ENCODE data around the gene PADI4.

PADI4 gene

DNA sequence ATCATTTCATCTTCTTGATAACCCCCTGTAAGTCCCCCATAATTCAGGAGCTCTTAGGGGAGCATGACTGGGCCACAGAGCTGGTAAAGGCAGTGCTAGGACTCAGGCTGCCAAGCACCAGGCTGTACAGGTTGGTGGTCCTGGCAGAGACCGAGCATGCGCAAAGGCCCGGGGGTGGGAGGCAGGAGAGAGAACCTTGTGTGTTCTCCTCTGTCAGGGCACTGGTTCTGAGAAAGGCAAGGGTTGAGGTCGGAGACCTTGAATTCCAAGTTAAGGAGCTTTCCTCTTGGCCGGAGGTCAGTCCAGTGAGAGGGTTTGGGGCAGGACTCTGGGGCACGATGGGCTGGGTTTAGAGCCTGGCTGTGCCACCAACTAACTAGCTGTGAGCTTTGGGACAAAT is 35.9 kb upstream of the PADI4 start:
- no peaks in the 10 kb centered on the region for H4K20me1 ChIP-seq
- H3K27me3 ChIP-seq: no peaks in the 10 kb centered on the region
- TF ChIP-seq Cebpa-rat (IDR thresholded peaks at IDR 0.05): no peak
- H3K9ac ChIP-seq: no peak overlapping the region
- no peak overlapping the region for H3K4me2 ChIP-seq
- H3K4me1 ChIP-seq: no peaks in the 10 kb centered on the region
- no peaks in the 10 kb centered on the region for H3K36me3 ChIP-seq
- no peaks in the 10 kb centered on the region for H3K9me3 ChIP-seq
- H3K27ac ChIP-seq: no peak overlapping the region
- no peak overlapping the region for H3K4me3 ChIP-seq

GRCh38 chr1:17272646-17273045 is 35.4 kb upstream of the PADI4 start:
- Histone ChIP-seq H3K9ac (no peak overlapping the region), H3K27me3 (no peaks in the 10 kb centered on the region), H3K36me3 (no peaks in the 10 kb centered on the region), H3K4me1 (no peaks in the 10 kb centered on the region), H3K4me2 (no peak overlapping the region), H3K9me3 (no peaks in the 10 kb centered on the region), H4K20me1 (no peaks in the 10 kb centered on the region), H3K27ac (no peak overlapping the region), H3K4me3 (no peak overlapping the region)
- TF ChIP-seq Cebpa-rat (IDR thresholded peaks at IDR 0.05): no peak

DNA sequence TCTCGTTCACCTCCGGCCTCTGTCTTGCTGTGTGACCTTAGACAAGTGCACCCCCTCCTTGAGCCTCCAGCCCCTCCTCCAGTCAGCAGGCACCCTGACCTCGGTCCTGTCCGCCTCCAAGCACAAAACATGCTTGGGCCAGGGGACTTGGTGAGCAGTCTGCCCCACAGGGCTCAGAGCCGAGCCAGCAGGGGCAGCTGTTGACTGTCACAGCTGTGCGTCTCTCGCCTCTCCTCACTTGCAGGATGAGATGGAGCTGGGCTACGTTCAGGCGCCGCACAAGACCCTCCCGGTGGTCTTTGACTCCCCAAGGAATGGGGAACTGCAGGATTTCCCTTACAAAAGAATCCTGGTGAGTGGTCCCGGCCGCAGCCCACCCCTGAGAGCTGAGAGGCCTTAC is 34.9 kb upstream of the PADI4 start:
- H3K27ac ChIP-seq: no peak overlapping the region
- H3K4me2 ChIP-seq: no peak overlapping the region
- TF ChIP-seq Cebpa-rat (IDR thresholded peaks at IDR 0.05): no peak
- no peak overlapping the region for H3K4me3 ChIP-seq
- no peaks in the 10 kb centered on the region for H3K27me3 ChIP-seq
- H3K36me3 ChIP-seq: no peaks in the 10 kb centered on the region
- no peaks in the 10 kb centered on the region for H4K20me1 ChIP-seq
- no peaks in the 10 kb centered on the region for H3K9me3 ChIP-seq
- no peaks in the 10 kb centered on the region for H3K4me1 ChIP-seq
- H3K9ac ChIP-seq: no peak overlapping the region

DNA sequence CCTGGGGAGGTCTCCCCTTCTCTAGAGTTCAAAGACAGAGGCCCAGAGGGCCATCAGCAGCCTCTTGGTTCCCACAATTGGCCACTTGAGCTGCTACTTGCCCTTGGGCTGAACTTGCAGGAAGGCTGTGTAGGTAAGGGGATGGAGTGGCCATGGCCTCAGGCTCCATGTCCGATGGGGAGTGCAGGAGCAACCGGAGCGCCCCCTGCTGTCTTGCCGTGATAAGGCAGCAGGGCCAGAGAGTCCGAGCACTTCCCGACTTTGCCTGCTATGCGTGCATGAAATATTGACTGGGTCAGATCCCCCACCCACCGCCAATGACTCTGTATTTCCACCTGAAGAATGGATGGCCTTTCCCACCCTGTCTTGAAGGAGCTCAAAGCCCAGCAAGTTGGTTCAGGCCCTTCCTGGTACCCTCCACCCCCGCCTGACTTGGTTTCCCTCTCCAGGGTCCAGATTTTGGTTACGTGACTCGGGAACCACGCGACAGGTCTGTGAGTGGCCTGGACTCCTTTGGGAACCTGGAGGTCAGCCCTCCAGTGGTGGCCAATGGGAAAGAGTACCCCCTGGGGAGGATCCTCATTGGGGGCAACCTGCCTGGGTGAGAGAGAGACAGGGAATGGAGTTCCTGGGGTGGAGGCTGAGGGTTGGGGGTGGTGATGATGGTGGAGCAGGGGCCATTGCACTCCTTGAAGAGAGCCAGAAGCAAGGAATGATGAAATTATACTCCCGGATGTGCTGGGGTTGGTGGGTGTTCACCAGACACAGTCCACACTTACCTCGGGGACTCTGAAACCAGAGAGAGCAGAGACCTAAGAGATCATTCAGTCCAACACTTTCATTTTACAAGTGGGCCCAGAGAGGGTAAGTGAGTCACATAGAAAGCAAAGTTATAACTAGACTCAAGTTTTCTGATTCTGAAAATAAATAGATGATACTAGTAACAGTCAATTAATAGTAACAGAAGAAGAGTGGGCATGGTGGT is 33.5 kb upstream of the PADI4 start:
- Histone ChIP-seq H3K27me3 (no peaks in the 10 kb centered on the region), H3K36me3 (no peaks in the 10 kb centered on the region), H3K9ac (no peak overlapping the region), H3K4me3 (no peak overlapping the region), H3K4me2 (no peak overlapping the region), H3K27ac (no peak overlapping the region), H3K9me3 (no peaks in the 10 kb centered on the region), H3K4me1 (no peaks in the 10 kb centered on the region), H4K20me1 (no peaks in the 10 kb centered on the region)
- no peak for TF ChIP-seq Cebpa-rat (IDR thresholded peaks at IDR 0.05)

DNA sequence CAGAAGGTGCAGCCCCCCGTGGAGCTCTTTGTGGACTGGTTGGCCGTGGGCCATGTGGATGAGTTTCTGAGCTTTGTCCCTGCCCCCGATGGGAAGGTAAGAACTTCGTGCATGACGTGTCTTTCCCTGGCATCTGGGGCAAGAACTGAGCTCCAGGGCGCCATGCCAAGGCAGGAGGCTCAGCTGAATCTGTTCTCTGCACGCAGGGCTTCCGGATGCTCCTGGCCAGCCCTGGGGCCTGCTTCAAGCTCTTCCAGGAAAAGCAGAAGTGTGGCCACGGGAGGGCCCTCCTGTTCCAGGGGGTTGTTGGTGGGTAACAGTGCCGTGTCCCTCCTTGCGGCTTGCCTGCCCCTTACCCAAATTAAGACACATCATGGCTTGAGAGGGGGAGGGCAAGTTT is 31.4 kb upstream of the PADI4 start:
- H3K36me3 ChIP-seq: no peaks in the 10 kb centered on the region

GRCh38 chr1:17277511-17278159 is 30.4 kb upstream of the PADI4 start:
- Histone ChIP-seq H3K36me3 (no peaks in the 10 kb centered on the region), H3K4me2 (no peak overlapping the region), H3K27me3 (no peaks in the 10 kb centered on the region), H4K20me1 (no peaks in the 10 kb centered on the region), H3K4me3 (no peak overlapping the region), H3K9ac (no peak overlapping the region), H3K4me1 (peaks cover 11% of the 10 kb centered on the region; the same call in 1 of the 2 replicates), H3K9me3 (no peaks in the 10 kb centered on the region), H3K27ac (no peak overlapping the region)
- no peak for TF ChIP-seq Cebpa-rat (IDR thresholded peaks at IDR 0.05)

More for the DNA sequence above, 31.4 kb upstream of the PADI4 start:
- Histone ChIP-seq H3K9ac (no peak overlapping the region), H3K27me3 (no peaks in the 10 kb centered on the region), H3K27ac (no peak overlapping the region), H3K4me1 (peaks cover 4% of the 10 kb centered on the region; the same call in 1 of the 2 replicates), H3K4me2 (no peak overlapping the region), H3K4me3 (no peak overlapping the region), H4K20me1 (no peaks in the 10 kb centered on the region), H3K9me3 (no peaks in the 10 kb centered on the region)
- TF ChIP-seq Cebpa-rat (IDR thresholded peaks at IDR 0.05): no peak

GRCh38 chr1:17278996-17279830 is 28.8 kb upstream of the PADI4 start:
- no peak overlapping the region for H3K9ac ChIP-seq
- H3K9me3 ChIP-seq: no peaks in the 10 kb centered on the region
- no peaks in the 10 kb centered on the region for H4K20me1 ChIP-seq
- H3K27me3 ChIP-seq: no peaks in the 10 kb centered on the region
- no peak overlapping the region for H3K4me3 ChIP-seq
- no peak for TF ChIP-seq Cebpa-rat (IDR thresholded peaks at IDR 0.05)
- no peaks in the 10 kb centered on the region for H3K36me3 ChIP-seq
- H3K27ac ChIP-seq: no peak overlapping the region
- H3K4me2 ChIP-seq: no peak overlapping the region
- H3K4me1 ChIP-seq: peaks cover 11% of the 10 kb centered on the region; the same call in 1 of the 2 replicates

GRCh38 chr1:17280436-17280835 is 27.6 kb upstream of the PADI4 start:
- Histone ChIP-seq H3K4me3 (no peak overlapping the region), H3K9me3 (no peaks in the 10 kb centered on the region), H3K27ac (no peak overlapping the region), H3K4me1 (peaks cover 11% of the 10 kb centered on the region; the same call in 1 of the 2 replicates), H3K27me3 (no peaks in the 10 kb centered on the region), H3K36me3 (no peaks in the 10 kb centered on the region), H4K20me1 (no peaks in the 10 kb centered on the region), H3K9ac (no peak overlapping the region), H3K4me2 (no peak overlapping the region)
- no peak for TF ChIP-seq Cebpa-rat (IDR thresholded peaks at IDR 0.05)

DNA sequence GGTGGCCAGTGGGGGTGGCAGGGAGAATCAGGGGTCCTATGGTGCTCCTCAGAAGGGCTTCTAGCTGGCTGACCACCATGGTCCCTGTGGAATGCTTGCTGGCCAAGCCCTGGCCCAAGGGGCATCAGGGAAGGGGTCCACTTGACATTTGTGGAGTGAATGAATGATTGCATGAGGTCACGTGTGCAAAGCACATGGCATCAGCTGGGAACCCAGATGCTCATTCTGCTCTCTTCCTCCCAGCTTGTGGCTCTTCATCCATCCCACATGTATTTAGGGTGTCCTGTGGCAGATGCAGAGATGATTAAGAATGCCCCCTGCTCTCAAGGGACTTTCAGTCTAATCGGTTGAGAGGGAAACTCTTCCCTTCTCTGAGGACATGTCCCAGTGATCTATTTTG is 27.1 kb upstream of the PADI4 start:
- no peak overlapping the region for H3K27ac ChIP-seq
- peaks cover 11% of the 10 kb centered on the region; the same call in 1 of the 2 replicates for H3K4me1 ChIP-seq
- no peaks in the 10 kb centered on the region for H3K27me3 ChIP-seq
- H3K9ac ChIP-seq: no peak overlapping the region
- no peaks in the 10 kb centered on the region for H3K36me3 ChIP-seq
- H3K9me3 ChIP-seq: no peaks in the 10 kb centered on the region
- no peak overlapping the region for H3K4me3 ChIP-seq
- TF ChIP-seq Cebpa-rat (IDR thresholded peaks at IDR 0.05): no peak
- H3K4me2 ChIP-seq: no peak overlapping the region
- H4K20me1 ChIP-seq: no peaks in the 10 kb centered on the region
